T-helper 2 cell treated with Interferon-gamma antibody and Interleukin-4, amounts not matched to agents 5 μg/mL and 100 μg/mL, for 36 hours (primary cell): ENCODE data around the gene SLC4A4.

Experiments
- DNase-seq: peaks from one replicate; pipeline ENCODE4 v3.0.0; 2021; ENCODE audit warnings: low spot score
- H3K27ac Mint-ChIP-seq: one replicate; pipeline ENCODE4 v1.8.0; 2021; ENCODE audit warnings: mild to moderate bottlenecking, mixed read lengths
- H3K27me3 Mint-ChIP-seq: one replicate; pipeline ENCODE4 v1.8.0; 2021; ENCODE audit warnings: low read depth, mixed read lengths
- H3K36me3 Mint-ChIP-seq: one replicate; pipeline ENCODE4 v1.8.0; 2021; ENCODE audit warnings: low read depth, mixed read lengths
- H3K4me1 Mint-ChIP-seq: one replicate; pipeline ENCODE4 v1.8.0; 2021; ENCODE audit warnings: low read depth, mixed read lengths
- H3K4me3 Mint-ChIP-seq: one replicate; pipeline ENCODE4 v1.8.0; 2022; ENCODE audit warnings: mild to moderate bottlenecking, moderate library complexity, mixed read lengths
- H3K9me3 Mint-ChIP-seq: one replicate; pipeline ENCODE4 v1.8.0; 2021; ENCODE audit warnings: mixed read lengths

The SLC4A4 gene

GRCh38 chr4:71532407-71532806 lies 193.6 kb downstream of the SLC4A4 start:
- Mint-ChIP-seq H3K9me3 (no peaks in the 10 kb centered on the region), H3K27me3 (no peaks in the 10 kb centered on the region), H3K4me1 (no peaks in the 10 kb centered on the region), H3K4me3 (no peak overlapping the region), H3K36me3 (no peaks in the 10 kb centered on the region), H3K27ac (no peak overlapping the region)
- DNase-seq, result no peak

GRCh38 chr4:71533121-71533520 lies 194.3 kb downstream of the SLC4A4 start:
- H3K27ac Mint-ChIP-seq, result no peak overlapping the region
- no peak for DNase-seq
- H3K27me3 Mint-ChIP-seq, result no peaks in the 10 kb centered on the region
- H3K36me3 Mint-ChIP-seq, result no peaks in the 10 kb centered on the region
- H3K4me3 Mint-ChIP-seq, result no peak overlapping the region
- H3K9me3 Mint-ChIP-seq, result no peaks in the 10 kb centered on the region
- no peaks in the 10 kb centered on the region for H3K4me1 Mint-ChIP-seq

- DNase-seq, result no peak
- no peaks in the 10 kb centered on the region for H3K36me3 Mint-ChIP-seq
- no peak overlapping the region for H3K4me3 Mint-ChIP-seq
- no peaks in the 10 kb centered on the region for H3K27me3 Mint-ChIP-seq
- H3K9me3 Mint-ChIP-seq, result no peaks in the 10 kb centered on the region
- no peak overlapping the region for H3K27ac Mint-ChIP-seq
- H3K4me1 Mint-ChIP-seq, result no peaks in the 10 kb centered on the region
Measured at GRCh38 chr4:71537551-71538065, 198.8 kb downstream of the SLC4A4 start.

DNA sequence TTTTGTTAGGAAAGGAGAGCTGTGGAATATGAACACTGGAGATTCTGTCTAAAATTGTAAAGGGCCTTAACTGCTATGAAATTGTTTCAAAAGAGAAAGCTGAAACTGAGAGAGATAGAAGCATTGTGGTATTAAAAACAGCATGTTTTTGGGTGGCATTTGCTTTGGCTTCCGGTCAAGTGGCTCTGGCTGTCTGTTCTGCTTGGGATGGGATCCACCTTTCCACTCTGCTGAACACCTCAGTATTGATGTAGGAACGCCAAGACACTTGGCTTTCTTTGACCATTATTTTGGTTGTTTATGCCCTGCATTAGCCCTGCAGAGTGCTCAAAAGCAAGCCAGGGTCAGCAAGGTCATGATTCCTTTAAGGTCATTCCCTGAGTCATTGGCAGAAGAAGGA lies 199.7 kb downstream of the SLC4A4 start:
- Mint-ChIP-seq H3K9me3 (no peaks in the 10 kb centered on the region), H3K4me1 (no peaks in the 10 kb centered on the region), H3K27me3 (no peaks in the 10 kb centered on the region), H3K4me3 (no peak overlapping the region), H3K27ac (no peak overlapping the region), H3K36me3 (no peaks in the 10 kb centered on the region)
- no peak for DNase-seq

GRCh38 chr4:71540749-71541269 lies 202.0 kb downstream of the SLC4A4 start:
- no peaks in the 10 kb centered on the region for H3K9me3 Mint-ChIP-seq

GRCh38 chr4:71541541-71541940 lies 202.7 kb downstream of the SLC4A4 start:
- Mint-ChIP-seq H3K36me3 (no peaks in the 10 kb centered on the region), H3K9me3 (no peaks in the 10 kb centered on the region), H3K4me3 (no peak overlapping the region), H3K27ac (no peak overlapping the region), H3K4me1 (no peaks in the 10 kb centered on the region), H3K27me3 (no peaks in the 10 kb centered on the region)
- no peak for DNase-seq

More at GRCh38 chr4:71540749-71541269, 202.0 kb downstream of the SLC4A4 start:
- DNase-seq, result no peak
- no peaks in the 10 kb centered on the region for H3K36me3 Mint-ChIP-seq
- H3K4me3 Mint-ChIP-seq, result no peak overlapping the region
- no peaks in the 10 kb centered on the region for H3K27me3 Mint-ChIP-seq
- no peak overlapping the region for H3K27ac Mint-ChIP-seq
- no peaks in the 10 kb centered on the region for H3K4me1 Mint-ChIP-seq

GRCh38 chr4:71545168-71545567 lies 206.3 kb downstream of the SLC4A4 start:
- Mint-ChIP-seq H3K4me1 (no peaks in the 10 kb centered on the region), H3K4me3 (no peak overlapping the region), H3K9me3 (no peaks in the 10 kb centered on the region), H3K27ac (no peak overlapping the region), H3K27me3 (no peaks in the 10 kb centered on the region), H3K36me3 (no peaks in the 10 kb centered on the region)
- DNase-seq, result no peak

GRCh38 chr4:71549516-71550160 lies 210.8 kb downstream of the SLC4A4 start:
- no peaks in the 10 kb centered on the region for H3K9me3 Mint-ChIP-seq
- H3K27ac Mint-ChIP-seq, result no peak overlapping the region
- H3K4me3 Mint-ChIP-seq, result no peak overlapping the region
- H3K27me3 Mint-ChIP-seq, result no peaks in the 10 kb centered on the region
- no peaks in the 10 kb centered on the region for H3K4me1 Mint-ChIP-seq
- H3K36me3 Mint-ChIP-seq, result no peaks in the 10 kb centered on the region
- DNase-seq, result no peak

DNA sequence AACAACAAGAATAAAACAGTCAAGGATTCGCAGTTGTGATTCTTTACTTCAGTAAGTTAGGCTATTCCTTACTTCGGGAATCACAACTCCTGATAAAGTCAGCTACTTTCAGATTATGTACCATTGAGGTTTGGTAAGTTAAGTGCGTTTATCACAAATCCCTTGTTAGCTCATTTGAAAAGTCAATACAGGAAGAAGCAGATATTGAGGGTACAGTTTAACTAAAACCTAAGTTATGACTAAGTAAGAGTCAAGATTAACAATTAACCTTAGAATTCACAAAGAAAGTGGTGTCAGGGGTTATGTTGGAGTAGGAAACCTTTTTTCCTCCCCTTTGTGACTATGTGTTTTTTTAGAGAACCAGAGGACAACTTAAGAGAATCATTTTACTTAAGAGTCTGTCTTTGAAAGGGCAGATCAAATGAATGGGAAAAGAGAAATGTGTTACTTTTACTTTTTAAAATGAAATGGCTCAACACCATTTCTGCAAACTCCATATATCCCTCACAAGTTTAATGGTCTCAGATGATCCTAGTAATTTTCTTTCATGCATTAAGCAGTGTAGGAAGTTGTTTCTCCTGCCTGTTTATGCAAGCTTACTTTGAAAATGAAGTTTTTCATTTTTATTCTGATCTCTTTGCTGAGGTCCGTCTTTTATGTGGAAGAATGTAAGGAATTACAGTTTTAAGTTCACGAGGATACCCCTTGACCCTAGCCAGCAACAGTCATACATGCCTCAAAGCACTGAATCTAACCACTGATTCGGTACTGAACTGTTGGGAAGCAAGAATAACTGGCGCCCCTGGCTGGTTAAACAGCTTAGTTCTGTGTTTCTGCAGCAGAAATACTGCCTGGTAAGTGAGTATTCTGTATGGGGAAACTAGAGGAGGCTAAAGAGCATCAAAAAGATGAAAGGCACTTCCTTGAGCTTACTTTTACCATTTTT lies 211.7 kb downstream of the SLC4A4 start:
- no peak for DNase-seq
- H3K27me3 Mint-ChIP-seq, result peaks cover 2% of the 10 kb centered on the region
- H3K27ac Mint-ChIP-seq, result no peak overlapping the region
- no peaks in the 10 kb centered on the region for H3K36me3 Mint-ChIP-seq
- H3K4me3 Mint-ChIP-seq, result no peak overlapping the region
- no peaks in the 10 kb centered on the region for H3K4me1 Mint-ChIP-seq
- no peaks in the 10 kb centered on the region for H3K9me3 Mint-ChIP-seq

GRCh38 chr4:71553605-71554004 lies 214.8 kb downstream of the SLC4A4 start:
- Mint-ChIP-seq H3K27ac (no peak overlapping the region), H3K27me3 (peaks cover 6% of the 10 kb centered on the region), H3K9me3 (no peaks in the 10 kb centered on the region), H3K4me1 (peaks cover 6% of the 10 kb centered on the region), H3K36me3 (no peaks in the 10 kb centered on the region), H3K4me3 (no peak overlapping the region)
- DNase-seq, result no peak

GRCh38 chr4:71554025-71554424 lies 215.2 kb downstream of the SLC4A4 start:
- no peak for DNase-seq
- no peak overlapping the region for H3K27ac Mint-ChIP-seq
- H3K27me3 Mint-ChIP-seq, result peaks cover 6% of the 10 kb centered on the region
- H3K9me3 Mint-ChIP-seq, result no peaks in the 10 kb centered on the region
- no peak overlapping the region for H3K4me3 Mint-ChIP-seq
- peaks cover 6% of the 10 kb centered on the region for H3K4me1 Mint-ChIP-seq
- no peaks in the 10 kb centered on the region for H3K36me3 Mint-ChIP-seq

DNA sequence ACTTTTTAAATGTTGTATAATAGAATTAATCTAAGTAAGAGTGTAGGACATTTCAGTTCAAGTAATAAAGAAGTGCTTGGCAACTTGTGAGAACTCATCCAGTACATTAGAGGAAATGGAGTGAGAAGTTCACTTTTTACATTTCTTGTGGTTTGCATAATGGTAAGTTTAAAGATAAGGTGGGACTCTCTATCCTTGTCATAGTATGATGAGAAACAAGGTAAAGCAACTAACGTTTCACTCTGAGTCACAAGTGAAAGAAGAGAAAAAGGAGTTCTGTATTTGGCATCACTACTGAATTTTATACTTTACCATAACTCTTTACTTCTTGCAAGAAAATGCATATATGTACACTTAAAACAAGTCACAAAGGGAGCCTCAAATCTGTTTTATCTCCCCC lies 219.4 kb downstream of the SLC4A4 start:
- H3K36me3 Mint-ChIP-seq, result no peaks in the 10 kb centered on the region
- H3K4me3 Mint-ChIP-seq, result no peak overlapping the region
- no peak for DNase-seq
- H3K4me1 Mint-ChIP-seq, result peaks cover 6% of the 10 kb centered on the region
- no peak overlapping the region for H3K27ac Mint-ChIP-seq
- no peaks in the 10 kb centered on the region for H3K9me3 Mint-ChIP-seq
- peaks cover 6% of the 10 kb centered on the region for H3K27me3 Mint-ChIP-seq

GRCh38 chr4:71559957-71560571 lies 221.2 kb downstream of the SLC4A4 start:
- H3K36me3 Mint-ChIP-seq, result no peaks in the 10 kb centered on the region
- H3K27me3 Mint-ChIP-seq, result peaks cover 6% of the 10 kb centered on the region
- H3K27ac Mint-ChIP-seq, result no peak overlapping the region
- no peak overlapping the region for H3K4me3 Mint-ChIP-seq
- peaks cover 6% of the 10 kb centered on the region for H3K4me1 Mint-ChIP-seq
- DNase-seq, result no peak
- H3K9me3 Mint-ChIP-seq, result no peaks in the 10 kb centered on the region

DNA sequence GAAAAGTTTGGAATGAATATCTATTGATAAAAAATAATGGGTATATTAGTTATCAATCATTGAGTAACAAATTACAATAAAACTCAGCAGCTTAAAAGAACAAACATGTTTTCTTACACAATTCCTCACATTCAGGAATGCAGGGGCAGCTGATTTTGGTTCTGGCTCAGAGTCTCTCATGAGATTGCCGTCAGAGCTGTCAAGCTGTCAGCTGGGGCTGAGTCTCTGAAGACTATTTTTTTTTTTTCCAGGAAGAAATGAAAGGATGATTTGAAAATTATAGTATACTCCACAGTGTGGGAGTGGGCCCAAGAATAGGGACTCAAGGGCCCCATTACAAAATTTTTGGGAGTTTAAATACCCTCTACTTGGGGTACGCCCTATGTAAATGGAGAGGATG lies 226.0 kb downstream of the SLC4A4 start:
- Mint-ChIP-seq H3K36me3 (no peaks in the 10 kb centered on the region), H3K9me3 (no peaks in the 10 kb centered on the region), H3K4me3 (no peak overlapping the region), H3K4me1 (no peaks in the 10 kb centered on the region), H3K27me3 (no peaks in the 10 kb centered on the region), H3K27ac (no peak overlapping the region)
- DNase-seq, result no peak
